ENCODE results near the gene HNRNPH1.

The HNRNPH1 gene

DNA sequence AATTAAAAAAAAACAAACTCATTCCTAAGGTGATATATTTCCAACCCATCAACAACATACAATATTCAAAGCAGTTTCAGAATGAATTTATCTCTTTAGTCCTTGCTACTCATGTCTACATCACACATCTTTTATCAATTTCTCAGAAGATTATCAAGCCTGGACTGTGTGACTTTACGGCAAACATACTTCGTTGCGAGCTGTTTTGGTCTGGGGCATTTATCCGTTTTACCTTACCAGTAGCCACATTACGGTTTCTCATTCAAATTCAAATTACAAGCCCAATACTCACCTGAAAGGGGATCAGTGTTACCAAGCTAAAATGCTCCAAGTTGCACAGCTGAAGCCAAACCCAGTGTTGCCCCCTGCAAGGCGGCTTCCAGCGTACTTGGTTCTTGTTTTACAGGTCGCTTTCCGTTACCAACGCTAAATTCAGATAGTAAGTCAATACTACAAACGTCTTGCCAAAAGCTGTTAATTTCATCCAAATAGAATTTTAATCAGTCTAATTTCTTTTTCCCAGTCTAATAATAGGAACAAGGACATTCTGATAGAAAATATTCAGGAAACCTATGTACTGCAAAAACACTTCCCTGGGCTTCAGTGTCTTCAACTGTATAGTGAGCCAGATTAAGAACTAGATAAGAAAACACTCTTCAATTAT, 1.8 kb downstream of the HNRNPH1 start:
- no peak for DNase-seq

GRCh38 chr5:179620703-179621350, 2.6 kb downstream of the HNRNPH1 start:
- no peak for DNase-seq

DNA sequence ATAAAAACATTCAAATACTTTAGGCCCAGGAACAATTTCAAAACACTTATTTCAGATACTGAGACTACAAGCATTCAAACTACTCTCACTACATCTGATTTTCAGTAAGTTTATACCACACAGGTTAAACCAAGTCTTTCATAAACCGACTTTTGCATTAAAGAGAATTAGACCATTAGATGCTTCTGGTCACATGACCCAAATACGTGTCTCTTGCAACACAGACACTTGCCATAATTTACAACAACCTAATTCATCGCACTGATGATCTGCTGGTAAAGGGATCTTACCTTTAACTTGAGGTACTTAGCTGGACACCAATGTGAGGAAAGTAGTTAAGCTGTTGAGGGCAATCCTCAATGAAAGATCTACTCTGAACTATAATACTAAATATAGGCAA, 3.2 kb downstream of the HNRNPH1 start:
- DNase-seq, result no peak

DNA sequence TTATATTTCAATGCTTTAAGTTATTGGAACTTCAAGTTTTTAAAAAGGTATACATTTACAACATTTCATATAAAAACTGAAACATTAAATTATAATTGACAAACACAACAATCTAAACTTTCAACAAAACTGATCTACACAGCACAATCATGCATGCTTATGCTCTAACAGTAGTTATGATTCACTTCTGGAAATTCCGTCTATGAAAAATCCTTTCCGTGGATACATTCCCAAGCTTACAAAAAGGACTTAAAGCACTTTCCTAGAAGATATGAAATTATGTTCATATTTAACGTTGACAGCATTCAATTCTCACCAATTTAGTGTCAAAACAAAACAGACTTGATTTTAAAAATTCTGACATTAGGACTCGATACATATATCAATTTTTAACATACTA, 3.7 kb downstream of the HNRNPH1 start:
- DNase-seq, result no peak

- DNase-seq, result no peak
Measured at GRCh38 chr5:179618923-179619554, 4.4 kb downstream of the HNRNPH1 start.

DNA sequence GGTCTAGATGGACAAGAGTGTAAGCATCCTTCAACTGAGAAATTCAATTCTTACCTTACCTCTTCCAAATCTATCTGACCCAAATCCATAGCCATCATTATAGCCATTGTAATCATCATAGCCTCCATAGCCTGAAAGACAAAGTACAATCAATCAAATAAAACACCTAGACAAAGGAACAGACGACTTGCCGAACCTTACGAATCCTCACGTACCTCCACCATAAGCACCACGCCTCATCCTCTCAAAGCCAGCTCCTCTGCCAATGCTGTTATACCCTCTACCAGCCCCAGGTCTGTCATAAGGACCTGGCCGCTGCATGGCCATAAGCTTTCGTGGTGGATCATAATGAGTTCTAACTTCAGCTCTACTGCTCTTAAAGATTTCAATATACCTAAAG, 5.5 kb downstream of the HNRNPH1 start:
- no peak for DNase-seq

DNA sequence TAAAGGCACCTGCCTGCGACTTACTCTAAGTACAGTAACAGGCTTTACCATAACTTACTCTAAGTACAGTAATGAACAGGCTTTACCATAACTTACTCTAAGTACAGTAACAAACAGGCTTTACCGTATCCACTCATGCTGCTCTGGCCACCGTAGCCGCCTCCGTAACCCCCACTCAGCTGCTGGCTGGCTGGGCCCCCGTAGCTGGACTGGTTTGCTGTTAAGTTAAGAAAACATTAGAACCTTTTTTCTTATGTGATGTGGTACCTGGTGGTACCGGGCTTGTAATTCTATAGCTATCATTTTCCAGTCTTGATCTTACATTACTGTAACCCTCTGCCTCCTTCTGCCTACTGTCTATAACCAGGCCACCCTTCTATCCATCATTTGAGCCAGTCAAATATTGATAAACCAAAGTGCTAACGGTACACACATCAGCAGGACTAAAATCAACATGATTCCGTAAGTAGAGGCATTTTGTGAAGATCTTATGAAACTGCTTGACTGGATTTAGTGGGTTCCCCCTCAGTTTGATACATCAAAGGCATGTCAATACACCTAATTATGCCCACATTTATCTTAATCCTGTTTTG, 7.4 kb downstream of the HNRNPH1 start:
- DNase-seq, result no peak

GRCh38 chr5:179615203-179615602, 8.3 kb downstream of the HNRNPH1 start:
- DNase-seq, result no peak

DNA sequence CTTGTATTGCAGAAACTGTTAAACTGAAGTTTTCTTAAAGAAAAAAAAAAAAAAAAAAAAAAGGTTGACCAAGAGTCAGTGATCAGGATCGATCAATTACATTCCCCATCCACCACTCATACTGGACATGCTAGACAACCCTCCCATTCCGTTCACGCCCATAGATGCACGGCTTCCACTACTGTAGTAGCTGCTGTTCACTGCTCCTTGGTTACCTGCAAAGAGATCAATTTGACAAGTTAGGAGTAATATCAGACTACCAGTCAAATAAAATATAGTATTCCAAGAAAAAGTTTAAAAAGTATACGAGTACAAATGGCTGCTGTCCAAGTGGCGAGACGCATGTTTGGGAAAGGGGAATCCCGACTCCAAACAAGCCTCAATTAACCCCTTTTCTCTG, 8.7 kb downstream of the HNRNPH1 start:
- no peak for DNase-seq

DNA sequence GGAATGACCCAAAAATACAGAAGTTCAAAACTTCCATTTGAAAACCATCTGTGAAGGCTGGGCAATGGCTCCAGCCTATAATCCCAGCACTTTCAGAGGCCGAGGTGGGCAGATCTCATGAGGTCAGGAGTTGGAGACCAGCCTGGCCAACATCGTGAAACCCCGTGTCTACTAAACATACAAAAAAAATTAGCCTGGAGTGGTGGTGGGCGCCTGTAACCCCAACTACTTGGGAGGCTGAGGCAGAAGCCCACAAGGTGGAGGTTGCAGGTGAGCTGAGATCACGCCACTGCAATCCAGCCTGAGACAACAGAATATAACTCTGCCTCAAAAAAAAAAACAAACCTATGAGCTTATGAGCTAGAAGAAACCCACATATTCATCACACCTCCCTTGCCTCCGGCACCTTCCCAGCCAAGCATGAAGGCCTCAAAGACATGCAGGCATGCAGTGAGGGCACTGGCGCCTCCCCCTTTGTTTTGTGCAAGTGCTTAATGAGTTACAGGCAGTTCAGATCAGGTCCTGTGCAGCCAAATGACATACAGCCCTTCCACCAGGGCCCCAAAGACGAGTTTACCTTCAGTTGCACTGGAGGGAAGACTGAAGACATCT, 9.9 kb downstream of the HNRNPH1 start:
- DNase-seq, result no peak

DNA sequence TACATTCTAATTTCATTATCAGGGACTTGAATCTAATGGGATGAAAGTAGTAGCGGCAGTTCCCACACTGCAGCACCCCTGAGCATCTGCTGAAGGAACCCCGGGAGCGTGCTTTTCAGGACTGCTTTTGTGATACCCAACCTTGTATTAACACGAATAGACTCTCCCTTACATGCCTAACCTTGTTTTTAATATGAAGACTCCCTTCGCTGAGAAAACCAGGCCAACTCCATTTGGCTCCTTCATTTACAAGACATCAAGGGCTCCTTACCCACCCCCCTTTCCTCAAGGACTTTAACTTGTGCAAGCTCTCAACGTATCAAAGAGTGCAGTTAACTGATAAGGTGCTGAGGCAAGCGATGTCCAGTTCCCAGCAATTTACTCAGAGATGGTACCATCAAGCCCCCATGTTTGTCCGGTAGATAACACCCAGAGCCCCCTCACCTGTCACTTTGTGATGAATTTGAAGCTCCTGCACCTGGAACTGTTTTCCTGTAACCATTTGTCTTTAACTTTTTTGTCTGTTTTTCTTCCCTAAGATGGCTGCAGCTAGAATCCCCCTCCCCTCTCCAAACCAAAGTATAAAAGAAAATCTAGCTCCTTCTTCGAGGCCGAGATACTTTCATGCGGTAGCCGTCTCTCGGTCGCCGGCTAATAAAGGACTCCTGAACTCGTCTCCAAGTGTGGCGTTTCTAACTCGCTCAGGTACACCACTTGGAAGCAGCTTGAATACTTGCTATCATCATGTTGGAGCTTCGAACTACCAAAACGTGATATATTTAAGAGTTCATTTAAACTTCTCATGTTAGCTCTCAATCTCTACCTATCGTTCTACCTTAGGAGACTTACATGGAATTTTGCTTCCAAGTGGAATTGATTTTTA, 10.7 kb downstream of the HNRNPH1 start:
- no peak for DNase-seq

- no peak for DNase-seq
Measured at GRCh38 chr5:179610903-179611265, 12.6 kb downstream of the HNRNPH1 start.

DNA sequence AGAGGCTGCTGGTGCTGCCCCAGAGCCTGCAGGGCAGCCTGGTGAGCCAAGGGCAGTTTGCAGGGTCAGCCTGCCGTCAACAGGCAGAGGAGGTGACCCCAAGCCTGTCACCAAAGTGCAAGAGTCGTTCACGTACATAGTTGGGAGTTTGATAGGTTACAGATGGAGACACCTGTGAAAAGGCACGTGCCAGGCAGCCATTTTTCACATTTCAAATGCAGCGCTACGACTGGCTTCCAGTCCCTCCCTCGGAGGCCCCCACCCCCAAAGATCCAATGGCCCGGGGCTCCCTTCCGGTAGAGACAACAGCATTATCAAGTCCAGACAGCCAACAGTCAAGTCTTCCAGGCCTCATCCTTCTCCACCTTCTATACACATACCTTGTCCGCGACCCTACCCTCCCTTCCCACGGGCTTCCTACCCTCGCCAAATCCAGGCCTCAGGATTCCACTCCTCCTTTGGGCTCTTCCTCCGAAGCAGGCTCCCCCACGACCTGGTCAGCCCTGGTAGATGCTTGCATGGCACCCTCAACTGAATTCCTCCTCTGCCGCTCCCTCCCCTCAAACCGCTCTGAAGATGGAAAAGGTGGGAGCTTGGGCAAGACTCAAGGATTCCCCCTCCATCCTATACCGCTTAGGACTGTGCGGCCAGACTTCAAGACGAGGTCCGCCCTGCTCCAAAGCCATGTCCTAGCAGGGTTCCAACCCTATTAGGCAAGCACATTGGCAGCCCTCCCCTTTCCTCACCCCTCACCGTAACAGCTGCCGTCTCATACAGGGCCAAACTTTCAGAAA, 13.2 kb downstream of the HNRNPH1 start:
- no peak for DNase-seq

GRCh38 chr5:179609834-179610108, 13.7 kb downstream of the HNRNPH1 start:
- DNase-seq, result no peak

DNA sequence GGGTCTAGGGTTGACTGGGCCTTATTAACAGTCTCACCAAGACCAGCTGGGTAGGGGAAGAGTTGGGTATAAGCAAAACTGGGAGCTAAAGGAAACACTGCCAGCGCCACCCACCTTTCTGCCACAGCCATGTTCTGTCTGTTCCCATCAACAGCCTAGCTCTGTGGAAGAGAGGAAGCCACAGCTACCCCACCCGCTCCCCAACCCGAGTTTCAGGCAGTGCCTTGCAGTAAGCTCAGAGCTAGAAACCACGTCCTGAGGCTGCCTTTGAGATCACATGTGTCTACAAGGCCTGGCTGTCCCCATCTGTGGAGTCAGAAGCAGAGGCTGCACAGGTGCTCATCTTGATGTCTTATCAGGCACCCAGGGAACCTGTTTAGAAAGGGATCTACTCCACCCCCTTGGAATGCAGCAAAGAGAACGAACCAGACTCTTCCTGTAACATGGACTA, 15.3 kb downstream of the HNRNPH1 start:
- no peak for DNase-seq

GRCh38 chr5:179607160-179607931, 16.1 kb downstream of the HNRNPH1 start:
- no peak for DNase-seq

DNA sequence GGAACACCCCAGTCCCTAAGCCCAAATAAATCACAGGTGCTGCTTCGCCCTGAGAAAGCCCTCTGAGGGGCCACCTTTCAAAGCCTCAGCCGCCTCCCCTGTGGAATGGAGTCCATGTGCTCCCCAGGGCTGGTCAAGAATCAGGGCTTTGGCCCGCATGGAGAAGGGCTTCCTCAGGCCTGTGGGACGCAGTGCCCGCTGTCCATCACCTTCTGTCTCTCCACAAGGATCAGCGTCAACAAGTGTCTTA, 16.6 kb downstream of the HNRNPH1 start:
- DNase-seq, result no peak

DNA sequence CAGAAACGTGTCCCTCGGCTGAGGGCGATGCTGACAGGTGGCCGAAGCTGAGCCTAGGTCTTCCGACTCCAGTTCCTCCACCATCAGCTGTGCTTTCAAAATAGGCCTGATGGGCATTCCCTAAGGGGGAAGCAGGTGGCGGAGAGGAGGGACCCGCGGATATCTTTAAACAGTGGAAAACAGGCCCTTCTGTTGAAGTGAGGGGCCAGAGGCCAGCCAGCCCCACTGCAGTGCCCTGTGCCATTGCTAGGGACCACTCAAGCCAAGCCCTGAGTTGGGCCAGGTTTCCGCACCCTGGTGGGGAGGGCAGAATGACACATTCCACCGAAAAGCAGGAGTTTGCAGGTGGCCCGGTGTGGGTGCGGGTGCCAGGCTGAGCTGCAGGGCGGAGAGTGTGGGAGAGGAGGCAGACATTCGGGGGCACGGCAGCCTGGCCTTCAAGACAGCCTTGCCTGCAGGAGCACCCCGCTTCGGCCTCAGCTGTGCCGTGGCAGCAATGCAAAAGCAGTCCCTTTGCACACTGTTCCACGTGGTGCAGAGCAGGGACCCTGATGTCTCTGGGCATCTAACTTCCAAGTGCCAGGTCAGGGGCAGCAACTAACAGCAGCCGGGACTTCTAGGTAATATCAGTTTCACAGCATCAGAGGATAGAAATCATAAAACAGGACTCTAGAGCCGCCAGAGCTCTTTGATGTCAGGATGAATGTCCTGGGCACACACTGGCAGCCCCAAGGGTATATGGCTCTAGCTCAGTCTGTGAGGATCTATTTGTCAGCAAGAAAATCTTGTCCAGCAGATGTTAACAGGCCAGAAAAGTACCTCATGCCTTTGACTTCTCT, 17.2 kb downstream of the HNRNPH1 start:
- no peak for DNase-seq

DNA sequence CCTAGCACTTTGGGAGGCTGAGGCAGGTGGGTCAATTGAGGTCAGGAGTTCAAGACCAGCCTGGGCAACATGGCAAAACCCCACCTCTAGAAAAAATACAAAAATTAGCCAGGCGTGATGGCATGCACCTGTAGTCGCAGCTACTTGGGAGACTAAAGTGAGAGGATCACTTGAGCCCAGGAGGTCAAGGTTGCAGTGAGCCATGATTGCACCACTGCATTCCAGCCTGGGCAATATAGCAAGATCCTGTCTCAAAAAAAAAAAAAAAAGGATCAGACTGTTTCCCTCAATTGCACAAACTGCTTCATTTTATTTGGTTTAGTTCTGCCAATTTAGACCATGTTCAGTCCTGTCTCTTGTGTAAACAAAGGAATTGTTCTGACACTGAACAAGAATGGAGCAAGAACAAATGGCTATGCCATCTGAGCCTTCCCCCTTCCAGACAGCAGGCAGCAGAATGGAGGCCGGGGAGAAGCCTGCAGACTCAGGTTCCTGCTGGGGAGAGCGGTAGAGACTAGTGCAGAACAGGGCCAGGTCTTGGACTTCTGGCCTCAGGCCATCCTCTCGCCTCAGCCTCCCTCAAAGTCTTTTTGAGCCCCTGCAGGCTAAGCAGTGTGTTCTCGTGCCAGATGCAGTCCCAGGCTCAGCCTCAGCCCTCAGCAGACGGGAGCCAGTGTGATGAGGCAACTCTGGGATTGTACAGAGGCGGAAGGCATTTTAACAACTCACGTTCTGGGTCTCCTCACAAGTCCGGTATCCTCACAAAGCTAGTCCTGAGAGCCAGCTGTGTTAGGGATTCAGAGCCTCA, 18.2 kb downstream of the HNRNPH1 start:
- no peak for DNase-seq

DNA sequence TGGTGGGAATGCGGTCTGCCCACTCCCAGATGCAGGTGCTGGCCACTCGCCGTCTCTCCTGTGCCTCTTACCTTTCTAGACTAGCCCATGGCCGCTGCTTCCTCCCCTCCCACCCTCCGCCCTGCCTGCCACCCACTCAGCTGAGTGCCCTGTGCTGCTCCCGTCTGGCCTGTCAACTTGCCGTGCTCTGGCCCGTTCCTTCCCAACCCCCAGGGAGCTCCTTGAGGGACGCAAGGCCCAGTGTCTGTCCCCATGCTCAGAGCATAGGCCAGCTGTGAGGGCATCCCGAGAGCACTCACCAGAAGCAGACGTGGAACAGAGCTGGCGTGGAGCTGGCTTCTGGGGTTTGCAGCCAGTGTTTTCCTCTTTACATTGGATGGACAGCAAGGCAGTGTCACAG, 20.2 kb downstream of the HNRNPH1 start:
- no peak for DNase-seq

All from stimulated activated CD4-positive, alpha-beta T cell treated with anti-CD3 and anti-CD28 coated beads, Interleukin-12 subunit alpha, Interleukin-12 subunit beta, amount 100 ng/mL, for 4 hours (primary cell).